GM18505 (cell line): ENCODE measurements around the gene PNPT1.
A peak's percentile ranks its signal among the peaks of the same experiment; 100 is the strongest.
"Not testable (repeated sequence)": the region's sequence is repeated elsewhere in the genome, so short reads cannot be mapped to it uniquely, and the experiment has no call there.

ENCODE experiments used
- ATAC-seq: cut with Tn5 transposase; IDR thresholded peaks from one replicate; pipeline ENCODE4 v1.9.1; 2021; ENCODE audit not compliant: unreplicated experiment
- POLR2A ChIP-seq: IDR thresholded peaks from 4 replicates; pipeline ENCODE4 v1.6.1; 2011; ENCODE audit warnings: borderline replicate concordance; ENCODE audit not compliant: insufficient read depth, insufficient read length; ENCODE audit errors: extremely low read depth

Gene PNPT1

DNA sequence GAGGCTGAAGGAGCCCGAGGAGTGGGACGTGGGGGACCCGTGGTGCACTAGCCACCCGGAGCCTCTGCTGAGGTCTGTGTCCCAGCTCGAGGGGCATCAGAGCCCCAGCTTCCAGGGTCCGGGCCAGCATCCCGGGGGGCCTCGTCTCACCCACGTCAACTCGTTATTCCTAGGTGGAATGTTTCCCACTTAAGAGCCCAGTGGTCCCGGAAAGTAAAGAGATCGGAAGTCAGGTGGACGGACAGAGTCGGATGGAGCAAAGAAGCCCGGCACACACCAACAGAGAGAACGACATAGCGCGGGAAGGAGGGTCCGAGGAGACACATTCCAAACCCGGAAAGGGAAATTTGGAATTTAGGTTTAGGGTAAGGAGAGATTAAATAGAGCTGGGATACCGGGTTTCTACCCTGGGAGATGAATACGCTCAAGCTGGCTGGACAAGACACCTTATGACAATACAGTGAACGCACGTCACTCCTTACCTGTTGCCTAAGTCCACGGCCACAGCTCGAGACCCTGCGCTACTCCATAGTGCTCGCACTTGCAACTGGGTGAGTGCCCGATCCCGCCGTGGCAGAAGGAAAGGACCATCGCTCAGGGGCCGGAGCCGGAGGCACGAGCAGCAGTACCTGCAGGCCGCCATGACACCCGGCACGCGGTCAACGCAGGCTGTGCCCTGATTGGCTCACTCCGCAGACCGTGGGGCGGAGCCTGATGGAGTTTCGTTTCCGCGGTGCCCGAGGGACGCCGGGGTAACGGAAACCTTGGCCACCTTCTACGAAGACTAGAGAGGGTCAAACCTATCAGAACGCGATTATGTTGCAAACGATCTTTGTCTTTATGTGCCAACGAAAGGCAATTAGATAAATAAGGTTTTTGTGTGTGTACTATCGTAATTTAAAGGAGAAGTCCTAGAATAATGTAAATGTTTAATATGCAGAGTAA lies at the start of gene PNPT1:
Gene PNPT1 (minus strand): TSS at position 664 of the 945 bp plus-strand sequence. CDS start 21 bp downstream, at position 643.
- peak; percentile 95 for TF ChIP-seq POLR2A
- ATAC-seq = peak; percentile 100

DNA sequence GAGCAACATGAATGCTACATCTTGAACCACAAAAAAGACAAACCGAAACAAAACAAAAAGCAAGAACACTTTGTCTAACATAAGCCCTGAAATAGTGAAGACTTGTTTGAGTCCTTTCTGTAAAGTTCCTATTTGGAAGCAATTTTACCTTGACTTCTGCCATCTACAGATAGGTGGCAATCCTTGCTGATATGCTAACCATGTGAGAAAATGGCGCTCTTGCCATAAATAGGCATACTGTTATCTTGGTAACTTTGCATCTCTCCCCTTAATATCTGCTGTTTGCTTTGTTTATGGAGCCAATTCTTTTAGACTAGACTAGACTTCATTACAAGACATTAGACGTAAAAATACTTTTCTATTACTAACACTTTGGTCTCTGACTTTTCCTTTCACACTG lies 49.4 kb upstream of the PNPT1 start:
- ATAC-seq = no peak
- TF ChIP-seq POLR2A = no peak

DNA sequence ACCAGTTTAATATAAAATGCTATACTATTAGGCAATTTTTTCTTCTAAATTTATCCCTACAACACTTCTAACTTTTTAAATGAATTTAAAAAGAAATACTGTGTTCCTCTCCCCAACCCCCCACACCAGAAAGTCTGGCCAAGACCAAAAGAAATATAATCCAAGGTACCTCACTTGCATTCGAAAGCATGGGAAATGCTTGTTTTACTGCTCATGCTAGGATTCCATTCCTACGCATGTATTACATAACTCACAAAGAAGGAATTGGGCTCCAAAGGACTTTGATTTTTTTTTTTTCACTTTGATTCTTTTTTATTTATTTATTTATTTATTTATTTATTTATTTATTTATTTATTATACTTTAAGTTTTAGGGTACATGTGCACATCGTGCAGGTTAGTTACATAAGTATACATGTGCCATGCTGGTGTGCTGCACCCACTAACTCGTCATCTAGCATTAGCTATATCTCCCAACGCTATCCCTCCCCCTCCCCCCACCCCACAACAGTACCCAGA lies 42.4 kb upstream of the PNPT1 start:
- ATAC-seq = not testable (repeated sequence)

DNA sequence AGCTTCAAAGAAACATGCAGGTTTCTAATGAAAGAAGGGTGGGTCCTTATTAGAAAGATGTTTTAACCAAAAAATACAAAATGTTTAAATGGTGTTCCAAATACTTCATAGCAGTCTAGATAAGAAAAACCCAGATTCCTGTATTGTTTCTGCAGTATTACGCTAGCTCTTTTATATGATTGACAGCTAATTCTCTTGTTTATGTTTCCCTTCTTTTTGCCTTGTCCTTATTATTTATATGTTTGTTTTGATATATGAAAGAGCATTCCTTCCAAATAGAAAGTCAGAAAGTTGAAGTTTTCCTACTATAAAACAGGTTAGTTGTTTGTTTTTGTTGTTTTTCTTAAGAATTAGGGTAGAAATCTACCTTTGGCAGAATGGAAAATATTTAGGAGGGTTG lies 41.1 kb upstream of the PNPT1 start:
- no peak for TF ChIP-seq POLR2A
- no peak for ATAC-seq

- no peak for ATAC-seq
- no peak for TF ChIP-seq POLR2A
Measured at GRCh38 chr2:55733335-55733734, 39.7 kb upstream of the PNPT1 start.

- ATAC-seq = no peak
- no peak for TF ChIP-seq POLR2A
Measured at GRCh38 chr2:55732854-55733253, 39.2 kb upstream of the PNPT1 start.

GRCh38 chr2:55729136-55729685 lies 35.6 kb upstream of the PNPT1 start:
- no peak for ATAC-seq
- TF ChIP-seq POLR2A = no peak

DNA sequence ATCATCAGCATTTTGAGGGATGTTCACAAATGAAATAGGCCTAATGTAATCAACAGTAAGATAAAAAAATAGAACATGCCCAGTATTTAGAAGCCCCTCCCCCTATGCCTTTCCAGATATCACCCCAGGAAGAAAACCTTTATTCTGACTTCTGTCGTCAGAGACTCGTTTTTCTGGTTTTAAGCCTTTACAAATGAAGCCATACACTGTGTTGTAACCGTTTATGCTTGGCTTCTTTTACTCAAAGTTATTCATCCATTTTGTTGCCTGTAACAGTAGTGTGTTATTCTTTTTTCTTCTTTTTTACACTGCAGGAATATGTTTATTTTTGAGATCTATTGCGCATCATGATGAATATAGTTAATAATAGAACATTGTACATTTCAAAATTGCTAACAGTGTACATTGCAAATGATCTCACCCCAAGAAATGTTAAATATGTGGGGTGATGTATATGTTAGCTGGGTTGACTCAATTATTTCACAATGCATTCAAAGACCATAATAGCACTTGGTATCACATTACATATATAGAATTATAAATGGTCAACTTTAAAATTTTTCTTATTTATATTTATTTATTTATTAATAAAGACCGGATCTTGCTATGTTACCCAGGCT lies 28.1 kb upstream of the PNPT1 start:
- ATAC-seq = no peak
- no peak for TF ChIP-seq POLR2A

- TF ChIP-seq POLR2A = no peak
- no peak for ATAC-seq
Measured at GRCh38 chr2:55720417-55720816, 26.8 kb upstream of the PNPT1 start.

- no peak for ATAC-seq
Measured at GRCh38 chr2:55719852-55720251, 26.2 kb upstream of the PNPT1 start.

DNA sequence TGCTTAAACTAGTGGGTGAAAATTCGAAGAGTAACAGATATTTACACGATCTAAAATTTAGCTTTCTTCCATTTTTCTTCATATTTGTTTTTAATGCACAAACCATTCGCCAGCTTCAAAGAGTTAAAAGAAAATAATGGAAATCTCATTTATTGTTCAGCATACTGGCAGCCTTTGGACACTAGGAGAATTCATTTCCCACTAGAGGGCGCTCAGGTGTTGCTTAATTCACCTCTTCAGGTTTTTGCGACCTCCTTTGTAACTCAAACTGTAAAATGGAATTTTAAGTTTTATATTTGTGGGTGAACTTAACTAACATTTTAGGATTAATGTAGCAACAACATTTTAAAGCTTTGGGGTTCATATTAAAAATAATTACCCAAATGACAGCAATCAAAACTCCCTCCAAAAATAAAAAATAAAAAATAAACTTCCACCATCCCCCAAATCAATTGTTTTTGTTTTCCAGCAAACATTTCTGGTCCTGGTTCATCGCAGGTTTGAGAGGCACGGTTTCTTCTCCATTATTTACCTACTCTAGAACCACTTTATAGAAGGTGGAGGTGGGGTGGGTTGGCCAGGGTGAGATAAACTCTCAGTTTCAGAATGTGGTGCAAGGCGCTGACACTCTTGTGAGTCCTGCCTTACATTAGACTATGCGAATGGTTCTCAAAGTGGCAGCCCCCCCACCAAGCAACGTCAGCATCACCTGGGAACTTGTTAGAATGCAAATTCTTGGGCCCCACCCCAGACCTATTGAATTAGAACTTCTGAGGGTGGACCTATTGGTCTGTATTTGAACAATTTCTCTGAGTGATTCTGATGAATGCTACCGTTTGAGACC lies 24.7 kb upstream of the PNPT1 start:
- peak; percentile 75 for ATAC-seq
- TF ChIP-seq POLR2A = no peak

More at GRCh38 chr2:55719852-55720251, 26.2 kb upstream of the PNPT1 start:
- TF ChIP-seq POLR2A = no peak

GRCh38 chr2:55715626-55716025 lies 22.0 kb upstream of the PNPT1 start:
- no peak for ATAC-seq
- TF ChIP-seq POLR2A = no peak

GRCh38 chr2:55715178-55715577 lies 21.5 kb upstream of the PNPT1 start:
- not testable (repeated sequence) for ATAC-seq
